ENCODE data around the gene FHIT.
"Not testable (repeated sequence)": the region's sequence is repeated elsewhere in the genome, so short reads cannot be mapped to it uniquely, and the experiment has no call there.

Gene FHIT

DNA sequence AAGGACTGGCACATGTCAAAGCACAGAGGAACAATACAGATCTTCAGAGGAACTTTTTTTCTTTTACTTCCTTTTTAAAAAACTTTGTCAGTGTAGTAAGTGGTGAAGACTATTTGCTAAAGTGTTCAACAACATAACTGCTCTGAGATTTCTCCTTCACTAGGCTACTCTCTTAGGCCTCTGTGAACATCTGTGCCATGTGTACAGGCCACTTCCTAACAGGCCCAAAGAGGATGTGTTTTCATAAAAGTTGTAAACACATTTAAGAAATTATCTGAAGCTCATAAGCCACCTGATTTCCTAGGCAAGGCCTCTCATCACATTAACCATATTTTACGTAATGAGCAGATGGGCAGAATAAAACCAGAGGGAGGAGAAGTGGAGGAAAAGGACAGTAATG is 235.4 kb downstream of the FHIT start:
- Histone ChIP-seq H3K36me3 (ENCODE audit: insufficient read depth, low read length) (no peaks in the 10 kb centered on the region), H3K9ac (ENCODE audit: low read length) (no peak overlapping the region), H3K4me3 (ENCODE audit: low read depth in 1 of 2, low read length in 2 of 2) (no peak overlapping the region), H3K27me3 (ENCODE audit: control insufficient read depth in 1 of 2, insufficient read depth in 2 of 2, low read length in 2 of 2) (no peaks in the 10 kb centered on the region), H3K27ac (ENCODE audit: low read depth, low read length) (no peak overlapping the region), H3K4me1 (ENCODE audit: insufficient read depth, low read length) (no peaks in the 10 kb centered on the region), H3K9me3 (ENCODE audit: low read length) (no peaks in the 10 kb centered on the region)

DNA sequence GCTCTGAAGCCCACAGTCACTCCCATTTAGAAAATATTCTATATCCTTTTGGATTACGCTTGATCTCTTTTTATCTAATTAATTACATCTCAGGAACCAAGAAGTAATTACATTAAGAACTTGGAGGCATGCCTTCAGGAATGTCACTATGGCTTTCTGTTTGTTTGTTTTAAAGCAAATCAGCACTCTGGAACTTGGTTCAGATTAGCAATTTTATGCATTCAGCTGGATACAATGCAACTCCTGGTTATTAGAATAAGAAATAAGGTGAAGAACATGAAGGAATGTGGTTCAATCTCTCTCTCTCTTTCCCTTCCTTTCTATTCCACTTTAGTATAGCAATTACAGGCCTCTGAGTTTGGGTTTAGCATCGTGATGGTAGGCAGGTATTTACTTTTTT is 235.8 kb downstream of the FHIT start:
- no peak overlapping the region for H3K27ac ChIP-seq (ENCODE audit: low read depth, low read length)
- H3K9me3 ChIP-seq (ENCODE audit: low read length) = no peaks in the 10 kb centered on the region
- H3K27me3 ChIP-seq (ENCODE audit: control insufficient read depth in 1 of 2, insufficient read depth in 2 of 2, low read length in 2 of 2) = no peaks in the 10 kb centered on the region
- H3K9ac ChIP-seq (ENCODE audit: low read length) = no peak overlapping the region
- H3K36me3 ChIP-seq (ENCODE audit: insufficient read depth, low read length) = no peaks in the 10 kb centered on the region
- H3K4me1 ChIP-seq (ENCODE audit: insufficient read depth, low read length) = no peaks in the 10 kb centered on the region
- no peak overlapping the region for H3K4me3 ChIP-seq (ENCODE audit: low read depth in 1 of 2, low read length in 2 of 2)

DNA sequence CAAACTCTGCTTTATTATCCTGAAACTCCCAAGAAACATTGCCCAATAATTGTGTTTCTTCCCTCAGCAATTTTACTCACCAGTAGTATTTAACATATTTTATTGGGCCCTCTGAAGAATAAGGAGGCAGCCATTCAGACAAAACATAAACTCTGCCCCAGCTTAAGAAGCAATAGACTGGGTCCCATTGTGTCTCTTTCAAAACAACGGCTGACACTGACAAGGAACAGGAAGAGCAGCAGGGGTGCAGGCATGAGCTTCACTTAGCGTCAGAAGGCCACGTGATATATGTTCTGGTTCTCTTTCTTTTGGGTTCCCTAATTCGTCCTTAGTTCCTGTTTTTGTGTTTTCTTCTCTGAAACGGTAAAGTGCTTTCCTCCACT is 242.3 kb downstream of the FHIT start:
- Histone ChIP-seq H3K9me3 (ENCODE audit: low read length) (no peaks in the 10 kb centered on the region), H3K9ac (ENCODE audit: low read length) (no peak overlapping the region), H3K4me3 (ENCODE audit: low read depth in 1 of 2, low read length in 2 of 2) (no peak overlapping the region), H3K27ac (ENCODE audit: low read depth, low read length) (no peak overlapping the region), H3K36me3 (ENCODE audit: insufficient read depth, low read length) (no peaks in the 10 kb centered on the region), H3K27me3 (ENCODE audit: control insufficient read depth in 1 of 2, insufficient read depth in 2 of 2, low read length in 2 of 2) (no peaks in the 10 kb centered on the region), H3K4me1 (ENCODE audit: insufficient read depth, low read length) (no peaks in the 10 kb centered on the region)

DNA sequence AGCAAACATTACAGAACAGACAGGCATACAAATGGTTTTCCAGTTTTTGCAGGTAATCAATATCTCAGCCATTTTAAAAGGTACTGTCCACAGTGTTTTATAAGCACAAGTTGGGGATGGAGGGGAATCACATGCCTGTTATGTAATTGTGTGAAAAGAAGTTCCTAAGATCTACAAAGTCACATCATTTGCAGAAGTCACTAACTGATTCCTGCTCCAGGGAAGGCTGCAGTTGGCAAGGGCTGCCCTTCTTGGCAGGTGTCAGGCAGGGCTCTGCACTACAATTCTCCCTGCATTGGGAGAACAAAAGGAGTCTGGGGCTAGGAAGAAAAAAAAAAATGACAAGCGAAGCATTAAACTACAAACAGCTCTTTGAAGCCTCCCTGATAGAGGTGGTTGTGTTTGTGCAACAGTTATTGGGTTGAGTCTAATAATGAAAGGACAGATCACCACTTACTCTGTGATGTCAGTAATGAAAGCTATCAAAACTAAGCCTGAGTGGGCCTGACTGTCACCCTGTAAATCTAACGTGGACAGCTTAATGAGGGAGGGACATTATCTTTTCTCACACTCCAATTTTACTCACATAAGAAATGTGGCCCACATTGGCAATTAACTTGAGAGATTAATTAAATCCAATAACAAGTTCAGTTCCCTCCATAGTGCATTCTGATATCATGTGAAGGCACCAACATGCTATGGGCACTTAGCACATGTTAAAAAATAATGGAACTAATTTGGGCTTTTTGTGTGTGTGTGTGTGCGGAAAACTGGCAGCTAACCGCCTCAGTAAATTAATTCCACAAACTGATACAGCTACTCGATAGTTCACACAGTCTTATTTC is 242.9 kb downstream of the FHIT start:
- Histone ChIP-seq H3K4me1 (ENCODE audit: insufficient read depth, low read length) (no peaks in the 10 kb centered on the region), H3K27ac (ENCODE audit: low read depth, low read length) (no peak overlapping the region), H3K9ac (ENCODE audit: low read length) (no peak overlapping the region)

DNA sequence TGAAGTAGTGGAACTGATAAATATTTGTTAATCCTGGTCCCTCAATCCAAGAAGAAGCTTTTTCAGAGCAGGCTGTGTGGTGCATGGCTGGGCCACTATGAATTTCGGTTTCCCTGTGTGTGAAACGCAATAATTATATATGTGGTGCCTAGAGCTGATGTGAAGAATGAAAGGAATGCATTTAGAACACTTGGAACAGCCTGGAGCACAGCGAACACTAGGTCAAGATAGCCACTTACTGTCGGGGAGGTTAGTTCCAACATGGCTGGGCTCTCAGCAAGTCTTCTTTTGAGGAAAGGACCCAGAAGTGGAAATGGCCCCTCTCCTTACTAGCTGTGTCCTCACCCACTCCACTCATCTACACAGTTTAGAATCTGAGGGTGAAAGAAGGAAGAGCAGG is 245.7 kb downstream of the FHIT start:
- no peaks in the 10 kb centered on the region for H3K36me3 ChIP-seq (ENCODE audit: insufficient read depth, low read length)
- no peaks in the 10 kb centered on the region for H3K9me3 ChIP-seq (ENCODE audit: low read length)
- H3K9ac ChIP-seq (ENCODE audit: low read length) = no peak overlapping the region
- H3K4me3 ChIP-seq (ENCODE audit: low read depth in 1 of 2, low read length in 2 of 2) = no peak overlapping the region
- H3K27me3 ChIP-seq (ENCODE audit: control insufficient read depth in 1 of 2, insufficient read depth in 2 of 2, low read length in 2 of 2) = no peaks in the 10 kb centered on the region
- no peaks in the 10 kb centered on the region for H3K4me1 ChIP-seq (ENCODE audit: insufficient read depth, low read length)
- H3K27ac ChIP-seq (ENCODE audit: low read depth, low read length) = no peak overlapping the region

More for the DNA sequence above, 242.9 kb downstream of the FHIT start:
- H3K4me3 ChIP-seq (ENCODE audit: low read depth in 1 of 2, low read length in 2 of 2) = no peak overlapping the region
- H3K9me3 ChIP-seq (ENCODE audit: low read length) = no peaks in the 10 kb centered on the region
- H3K36me3 ChIP-seq (ENCODE audit: insufficient read depth, low read length) = no peaks in the 10 kb centered on the region
- no peaks in the 10 kb centered on the region for H3K27me3 ChIP-seq (ENCODE audit: control insufficient read depth in 1 of 2, insufficient read depth in 2 of 2, low read length in 2 of 2)

DNA sequence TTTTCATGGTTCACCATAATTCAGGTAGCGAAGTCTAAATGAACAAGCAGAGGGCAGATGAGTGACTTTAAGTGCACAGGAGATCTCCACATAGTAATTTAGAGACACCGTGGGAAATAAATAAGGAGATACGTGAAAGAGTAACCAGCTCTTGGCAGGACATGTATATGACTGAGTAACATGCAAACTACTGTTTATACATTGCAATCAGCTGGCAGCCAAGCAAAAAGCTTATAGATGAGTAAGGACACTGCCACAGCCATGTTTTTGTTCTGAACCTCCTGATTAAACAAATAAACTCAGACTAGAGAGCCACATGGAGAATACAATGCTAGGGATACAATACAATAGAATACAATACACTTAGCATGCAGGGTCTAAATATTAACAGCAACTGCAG is 252.4 kb downstream of the FHIT start:
- no peaks in the 10 kb centered on the region for H3K9me3 ChIP-seq (ENCODE audit: low read length)
- no peak overlapping the region for H3K9ac ChIP-seq (ENCODE audit: low read length)
- H3K27ac ChIP-seq (ENCODE audit: low read depth, low read length) = no peak overlapping the region
- no peaks in the 10 kb centered on the region for H3K4me1 ChIP-seq (ENCODE audit: insufficient read depth, low read length)
- no peaks in the 10 kb centered on the region for H3K27me3 ChIP-seq (ENCODE audit: control insufficient read depth in 1 of 2, insufficient read depth in 2 of 2, low read length in 2 of 2)
- no peak overlapping the region for H3K4me3 ChIP-seq (ENCODE audit: low read depth in 1 of 2, low read length in 2 of 2)
- no peaks in the 10 kb centered on the region for H3K36me3 ChIP-seq (ENCODE audit: insufficient read depth, low read length)

DNA sequence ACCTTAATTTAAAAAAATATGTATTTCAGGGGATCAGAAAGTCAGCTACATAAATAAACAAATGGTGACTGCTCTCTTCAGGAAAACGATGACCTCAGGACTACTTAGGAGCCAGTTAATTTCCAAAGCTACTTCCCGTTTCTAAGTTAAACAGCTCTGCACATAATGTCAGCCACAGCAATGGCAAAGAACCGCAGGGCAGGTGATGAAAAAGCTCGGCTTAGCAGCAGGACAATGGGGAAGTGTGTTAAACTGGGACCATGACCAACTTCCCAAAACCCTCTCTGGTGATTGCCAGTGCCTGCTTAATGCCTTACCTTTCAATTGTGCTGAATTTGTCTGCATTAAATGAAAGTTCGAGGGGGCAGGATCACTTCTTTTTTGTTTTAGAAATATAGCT is 258.9 kb downstream of the FHIT start:
- no peak overlapping the region for H3K9ac ChIP-seq (ENCODE audit: low read length)
- H3K27me3 ChIP-seq (ENCODE audit: control insufficient read depth in 1 of 2, insufficient read depth in 2 of 2, low read length in 2 of 2) = no peaks in the 10 kb centered on the region
- H3K4me1 ChIP-seq (ENCODE audit: insufficient read depth, low read length) = no peaks in the 10 kb centered on the region
- H3K27ac ChIP-seq (ENCODE audit: low read depth, low read length) = no peak overlapping the region
- H3K36me3 ChIP-seq (ENCODE audit: insufficient read depth, low read length) = no peaks in the 10 kb centered on the region
- H3K4me3 ChIP-seq (ENCODE audit: low read depth in 1 of 2, low read length in 2 of 2) = no peak overlapping the region
- H3K9me3 ChIP-seq (ENCODE audit: low read length) = no peaks in the 10 kb centered on the region

DNA sequence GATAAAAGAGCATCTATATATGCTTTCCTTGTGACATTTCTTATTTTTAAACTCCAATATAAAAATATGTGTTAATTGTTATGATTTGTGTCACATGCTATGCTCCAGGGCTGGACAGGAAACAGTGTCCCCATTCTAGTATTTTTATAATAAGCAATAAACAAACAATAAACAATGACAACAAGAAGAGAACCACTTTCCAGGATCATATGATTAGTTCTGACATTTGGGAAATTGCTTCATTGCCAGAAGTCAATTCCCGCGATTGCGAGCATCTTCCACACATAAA is 260.9 kb downstream of the FHIT start:
- no peak overlapping the region for H3K9ac ChIP-seq (ENCODE audit: low read length)
- no peaks in the 10 kb centered on the region for H3K9me3 ChIP-seq (ENCODE audit: low read length)
- no peak overlapping the region for H3K27ac ChIP-seq (ENCODE audit: low read depth, low read length)
- no peaks in the 10 kb centered on the region for H3K27me3 ChIP-seq (ENCODE audit: control insufficient read depth in 1 of 2, insufficient read depth in 2 of 2, low read length in 2 of 2)
- H3K4me1 ChIP-seq (ENCODE audit: insufficient read depth, low read length) = no peaks in the 10 kb centered on the region
- H3K4me3 ChIP-seq (ENCODE audit: low read depth in 1 of 2, low read length in 2 of 2) = no peak overlapping the region
- no peaks in the 10 kb centered on the region for H3K36me3 ChIP-seq (ENCODE audit: insufficient read depth, low read length)

DNA sequence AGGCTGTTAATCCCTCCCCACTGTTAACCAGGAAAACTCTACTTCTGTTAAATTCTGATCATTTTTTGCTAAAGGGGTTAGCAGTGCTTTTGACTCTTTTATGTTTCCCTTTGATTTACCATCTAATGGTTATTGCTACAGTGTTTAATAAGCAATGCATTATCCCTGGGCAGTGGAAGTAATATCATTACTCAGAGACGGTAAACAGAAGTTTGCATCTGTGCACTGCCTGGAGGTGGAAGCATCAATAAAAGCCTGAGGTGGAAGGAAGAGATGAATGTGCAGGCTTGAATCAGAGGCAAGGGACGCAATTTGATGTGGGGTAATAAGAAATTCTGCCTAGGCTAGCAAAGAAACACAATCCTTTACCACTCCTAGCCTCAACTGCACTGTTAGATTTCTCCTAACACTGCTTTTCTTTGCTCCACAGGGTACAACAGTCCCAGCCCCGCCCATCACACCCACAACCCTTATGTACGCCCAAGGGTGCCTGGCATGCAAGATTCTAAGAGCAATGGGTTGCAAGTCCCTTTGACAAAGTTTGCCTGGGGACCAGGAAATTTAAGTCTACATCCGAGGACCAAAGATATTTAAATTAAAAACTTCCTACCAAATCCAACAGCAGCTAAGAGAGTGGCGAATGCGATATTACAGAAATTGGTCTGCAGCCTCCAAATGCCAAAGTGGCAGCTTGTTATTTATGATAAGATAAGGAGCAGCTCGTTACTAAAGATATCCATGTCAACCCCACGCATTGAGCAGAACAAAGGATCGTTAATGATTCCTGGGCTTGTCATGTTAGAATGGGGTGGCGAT is 261.4 kb downstream of the FHIT start:
- no peaks in the 10 kb centered on the region for H3K27me3 ChIP-seq (ENCODE audit: control insufficient read depth in 1 of 2, insufficient read depth in 2 of 2, low read length in 2 of 2)
- H3K9me3 ChIP-seq (ENCODE audit: low read length) = no peaks in the 10 kb centered on the region
- no peak overlapping the region for H3K4me3 ChIP-seq (ENCODE audit: low read depth in 1 of 2, low read length in 2 of 2)
- H3K27ac ChIP-seq (ENCODE audit: low read depth, low read length) = no peak overlapping the region
- H3K36me3 ChIP-seq (ENCODE audit: insufficient read depth, low read length) = no peaks in the 10 kb centered on the region
- no peaks in the 10 kb centered on the region for H3K4me1 ChIP-seq (ENCODE audit: insufficient read depth, low read length)
- H3K9ac ChIP-seq (ENCODE audit: low read length) = no peak overlapping the region

DNA sequence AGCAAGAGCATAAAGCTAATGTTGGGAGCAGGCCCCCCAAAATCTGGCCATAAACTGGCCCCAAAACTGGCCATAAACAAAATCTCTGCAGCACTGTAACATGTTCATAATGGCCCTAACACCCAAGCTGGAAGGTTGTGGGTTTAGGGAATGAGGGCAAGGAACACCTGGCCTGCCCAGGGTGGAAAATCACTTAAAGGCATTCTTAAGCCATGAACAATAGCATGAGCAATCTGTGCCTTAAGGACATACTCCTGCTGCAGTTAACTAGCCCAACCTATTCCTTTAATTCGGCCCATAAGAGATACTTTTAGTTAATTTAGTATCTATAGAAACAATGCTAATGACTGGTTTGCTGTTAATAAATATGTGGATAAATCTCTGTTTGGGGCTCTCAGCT is 264.1 kb downstream of the FHIT start:
- H3K9me3 ChIP-seq (ENCODE audit: low read length); H3K27me3 ChIP-seq (ENCODE audit: control insufficient read depth in 1 of 2, insufficient read depth in 2 of 2, low read length in 2 of 2); H3K4me1 ChIP-seq (ENCODE audit: insufficient read depth, low read length); H3K36me3 ChIP-seq (ENCODE audit: insufficient read depth, low read length); H3K4me3 ChIP-seq (ENCODE audit: low read depth in 1 of 2, low read length in 2 of 2); H3K9ac ChIP-seq (ENCODE audit: low read length); H3K27ac ChIP-seq (ENCODE audit: low read depth, low read length): not testable (repeated sequence)

DNA sequence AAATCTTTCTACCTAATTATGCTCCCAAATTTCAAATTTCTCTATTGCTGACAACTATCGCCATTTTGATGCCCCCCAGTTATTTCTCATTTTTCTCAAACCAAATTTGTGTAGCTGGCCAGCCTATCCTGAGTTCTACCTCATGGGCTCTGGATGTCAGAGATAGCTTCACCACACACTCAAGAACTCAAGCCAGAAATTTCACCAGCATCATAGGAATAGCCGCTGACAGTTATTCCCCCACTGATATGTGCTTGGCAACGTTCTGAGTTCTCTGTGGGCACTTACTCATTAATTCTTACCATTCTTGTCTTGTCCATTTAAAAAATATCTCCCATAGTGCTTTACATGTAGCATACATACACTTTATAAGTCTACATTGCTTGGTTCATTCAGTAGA is 264.7 kb downstream of the FHIT start:
- H3K27ac ChIP-seq (ENCODE audit: low read depth, low read length) = no peak overlapping the region
- no peak overlapping the region for H3K4me3 ChIP-seq (ENCODE audit: low read depth in 1 of 2, low read length in 2 of 2)

DNA sequence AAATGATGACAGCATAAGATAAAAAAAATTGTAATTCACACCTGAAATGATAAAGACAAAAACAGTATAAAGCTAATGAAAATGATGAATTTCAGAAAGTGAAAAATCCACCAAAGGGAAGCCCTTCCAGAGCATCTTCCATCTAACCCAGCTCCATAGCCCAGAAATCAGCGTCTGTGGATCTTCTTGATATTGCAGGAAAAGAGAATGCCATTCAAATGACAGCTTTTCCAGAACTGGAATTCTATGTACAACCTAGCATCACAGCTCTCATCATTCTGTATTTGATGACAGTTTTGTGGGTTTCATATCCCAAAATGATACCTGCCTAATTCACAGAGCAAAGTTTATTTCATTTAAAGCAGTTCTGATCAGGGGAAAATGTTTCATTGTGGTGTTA is 267.3 kb downstream of the FHIT start:
- Histone ChIP-seq H3K9me3 (ENCODE audit: low read length) (no peaks in the 10 kb centered on the region), H3K36me3 (ENCODE audit: insufficient read depth, low read length) (no peaks in the 10 kb centered on the region), H3K9ac (ENCODE audit: low read length) (no peak overlapping the region), H3K27ac (ENCODE audit: low read depth, low read length) (no peak overlapping the region), H3K27me3 (ENCODE audit: control insufficient read depth in 1 of 2, insufficient read depth in 2 of 2, low read length in 2 of 2) (no peaks in the 10 kb centered on the region), H3K4me3 (ENCODE audit: low read depth in 1 of 2, low read length in 2 of 2) (no peak overlapping the region), H3K4me1 (ENCODE audit: insufficient read depth, low read length) (no peaks in the 10 kb centered on the region)

More for the DNA sequence above, 264.7 kb downstream of the FHIT start:
- H3K9me3 ChIP-seq (ENCODE audit: low read length) = no peaks in the 10 kb centered on the region
- no peaks in the 10 kb centered on the region for H3K36me3 ChIP-seq (ENCODE audit: insufficient read depth, low read length)
- no peak overlapping the region for H3K9ac ChIP-seq (ENCODE audit: low read length)
- no peaks in the 10 kb centered on the region for H3K4me1 ChIP-seq (ENCODE audit: insufficient read depth, low read length)
- H3K27me3 ChIP-seq (ENCODE audit: control insufficient read depth in 1 of 2, insufficient read depth in 2 of 2, low read length in 2 of 2) = no peaks in the 10 kb centered on the region
